ENCODE measurements around the gene CFDP1.
"Not testable (repeated sequence)": the region's sequence is repeated elsewhere in the genome, so short reads cannot be mapped to it uniquely, and the experiment has no call there.

Gene CFDP1

GRCh38 chr16:75457485-75458021 is 24.2 kb upstream of the CFDP1 start:
- TF ChIP-seq CTCF (conservative IDR thresholded peaks at IDR 0.05; ENCODE audit: low read length) (no peak), EZH2phosphoT487 (IDR thresholded peaks at IDR 0.05; ENCODE audit: borderline replicate concordance) (no peak)
- H3K9me3 ChIP-seq (ENCODE audit: insufficient read depth, low read depth, low read length) = no peaks in the 10 kb centered on the region
- H3K9ac ChIP-seq (ENCODE audit: low read depth, low read length, poor library complexity, severe bottlenecking) = no peak overlapping the region
- H3K79me2 ChIP-seq (ENCODE audit: insufficient read depth, low read length) = peaks cover 93% of the 10 kb centered on the region
- no peak overlapping the region for H3K4me3 ChIP-seq (ENCODE audit: low read length, poor library complexity, severe bottlenecking)
- H3K9me2 ChIP-seq (replicated peaks; ENCODE audit: low read depth, low read length) = no peaks in the 10 kb centered on the region
- peaks cover 34% of the 10 kb centered on the region for H3K4me1 ChIP-seq (ENCODE audit: insufficient read depth, low read length, poor library complexity, severe bottlenecking)
- no peaks in the 10 kb centered on the region for H3K27me3 ChIP-seq (ENCODE audit: insufficient read depth, low read length, poor library complexity, severe bottlenecking)
- H3K4me2 ChIP-seq (ENCODE audit: low read depth, low read length, poor library complexity, severe bottlenecking) = no peak overlapping the region
- peaks cover 65% of the 10 kb centered on the region for H4K20me1 ChIP-seq (ENCODE audit: insufficient read depth, low read length, poor library complexity, severe bottlenecking)
- no peaks in the 10 kb centered on the region for H3F3A ChIP-seq (ENCODE audit: low read depth)
- H2AFZ ChIP-seq (ENCODE audit: low read length) = no peak overlapping the region
- no peaks in the 10 kb centered on the region for H3K36me3 ChIP-seq (ENCODE audit: insufficient read depth, low read length)

DNA sequence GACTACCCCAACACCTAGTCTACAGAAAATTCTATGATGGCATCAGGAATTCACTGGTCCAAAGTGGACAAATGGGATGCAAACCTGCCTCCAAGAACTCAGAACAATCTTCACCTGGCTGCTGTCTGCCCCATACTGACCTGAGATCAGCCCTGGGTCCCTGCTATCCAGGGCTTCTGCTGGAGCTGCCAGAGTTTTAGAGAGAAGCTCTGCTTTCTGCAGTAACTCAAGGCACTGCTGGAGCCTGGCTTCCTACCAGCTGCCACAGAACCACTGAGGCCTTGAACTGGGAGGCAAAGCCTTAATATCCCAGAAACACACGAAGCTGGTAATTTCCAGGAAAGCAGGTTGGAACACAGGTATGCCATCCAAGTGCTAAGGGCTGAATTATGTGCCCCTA is 23.7 kb upstream of the CFDP1 start:
- peaks cover 30% of the 10 kb centered on the region for H3K4me1 ChIP-seq (ENCODE audit: insufficient read depth, low read length, poor library complexity, severe bottlenecking)
- H3K9ac ChIP-seq (ENCODE audit: low read depth, low read length, poor library complexity, severe bottlenecking) = no peak overlapping the region
- H4K20me1 ChIP-seq (ENCODE audit: insufficient read depth, low read length, poor library complexity, severe bottlenecking) = peaks cover 60% of the 10 kb centered on the region
- H3K4me3 ChIP-seq (ENCODE audit: low read length, poor library complexity, severe bottlenecking) = no peak overlapping the region
- H3K79me2 ChIP-seq (ENCODE audit: insufficient read depth, low read length) = peaks cover 92% of the 10 kb centered on the region
- no peaks in the 10 kb centered on the region for H3K9me2 ChIP-seq (replicated peaks; ENCODE audit: low read depth, low read length)
- no peaks in the 10 kb centered on the region for H3K9me3 ChIP-seq (ENCODE audit: insufficient read depth, low read depth, low read length)
- H3F3A ChIP-seq (ENCODE audit: low read depth) = no peaks in the 10 kb centered on the region
- no peak overlapping the region for H2AFZ ChIP-seq (ENCODE audit: low read length)
- H3K36me3 ChIP-seq (ENCODE audit: insufficient read depth, low read length) = no peaks in the 10 kb centered on the region
- TF ChIP-seq EZH2phosphoT487 (IDR thresholded peaks at IDR 0.05; ENCODE audit: borderline replicate concordance) (no peak), CTCF (conservative IDR thresholded peaks at IDR 0.05; ENCODE audit: low read length) (no peak)
- H3K4me2 ChIP-seq (ENCODE audit: low read depth, low read length, poor library complexity, severe bottlenecking) = no peak overlapping the region
- H3K27me3 ChIP-seq (ENCODE audit: insufficient read depth, low read length, poor library complexity, severe bottlenecking) = no peaks in the 10 kb centered on the region

DNA sequence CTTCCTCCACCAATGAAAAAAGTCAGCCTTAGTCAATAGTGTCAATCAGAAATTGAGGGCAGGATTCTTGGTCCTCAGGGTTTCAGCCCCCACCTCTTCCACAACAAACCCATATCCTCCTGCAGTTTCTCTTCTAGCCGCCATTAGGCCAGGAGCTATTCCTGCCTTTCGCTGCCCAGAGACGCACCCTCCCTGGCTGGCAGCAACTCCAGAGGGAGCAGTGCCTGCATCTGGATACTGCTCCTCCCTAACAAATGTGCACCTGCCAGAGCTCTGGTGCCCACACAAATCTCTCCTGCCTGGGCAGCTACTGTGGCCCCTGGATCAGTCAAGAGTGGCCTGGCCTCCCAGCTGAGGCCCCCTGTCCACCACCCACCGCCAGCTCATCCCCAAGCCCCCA is 23.2 kb upstream of the CFDP1 start:
- H3K9me2 ChIP-seq (replicated peaks; ENCODE audit: low read depth, low read length); H3K4me3 ChIP-seq (ENCODE audit: low read length, poor library complexity, severe bottlenecking); H3K9ac ChIP-seq (ENCODE audit: low read depth, low read length, poor library complexity, severe bottlenecking); H3K4me2 ChIP-seq (ENCODE audit: low read depth, low read length, poor library complexity, severe bottlenecking); H3K27me3 ChIP-seq (ENCODE audit: insufficient read depth, low read length, poor library complexity, severe bottlenecking); H3F3A ChIP-seq (ENCODE audit: low read depth); H3K36me3 ChIP-seq (ENCODE audit: insufficient read depth, low read length); H3K9me3 ChIP-seq (ENCODE audit: insufficient read depth, low read depth, low read length); H2AFZ ChIP-seq (ENCODE audit: low read length): not testable (repeated sequence)
- H4K20me1 ChIP-seq (ENCODE audit: insufficient read depth, low read length, poor library complexity, severe bottlenecking) = peaks cover 55% of the 10 kb centered on the region
- H3K79me2 ChIP-seq (ENCODE audit: insufficient read depth, low read length) = peaks cover 90% of the 10 kb centered on the region
- H3K4me1 ChIP-seq (ENCODE audit: insufficient read depth, low read length, poor library complexity, severe bottlenecking) = peaks cover 26% of the 10 kb centered on the region

- Histone ChIP-seq H4K20me1 (ENCODE audit: insufficient read depth, low read length, poor library complexity, severe bottlenecking) (peaks cover 48% of the 10 kb centered on the region), H3K79me2 (ENCODE audit: insufficient read depth, low read length) (peaks cover 89% of the 10 kb centered on the region), H3K4me2 (ENCODE audit: low read depth, low read length, poor library complexity, severe bottlenecking) (no peak overlapping the region), H3K9me3 (ENCODE audit: insufficient read depth, low read depth, low read length) (no peaks in the 10 kb centered on the region), H3K36me3 (ENCODE audit: insufficient read depth, low read length) (peaks cover 10% of the 10 kb centered on the region; the same call in 1 of the 2 replicates), H3K4me1 (ENCODE audit: insufficient read depth, low read length, poor library complexity, severe bottlenecking) (peaks cover 19% of the 10 kb centered on the region), H3K9ac (ENCODE audit: low read depth, low read length, poor library complexity, severe bottlenecking) (no peak overlapping the region), H2AFZ (ENCODE audit: low read length) (no peak overlapping the region), H3K27me3 (ENCODE audit: insufficient read depth, low read length, poor library complexity, severe bottlenecking) (no peaks in the 10 kb centered on the region), H3K9me2 (replicated peaks; ENCODE audit: low read depth, low read length) (no peaks in the 10 kb centered on the region), H3F3A (ENCODE audit: low read depth) (no peaks in the 10 kb centered on the region), H3K4me3 (ENCODE audit: low read length, poor library complexity, severe bottlenecking) (no peak overlapping the region)
- TF ChIP-seq CTCF (conservative IDR thresholded peaks at IDR 0.05; ENCODE audit: low read length) = no peak
- TF ChIP-seq EZH2phosphoT487 (IDR thresholded peaks at IDR 0.05; ENCODE audit: borderline replicate concordance) = no peak
Observed at GRCh38 chr16:75455677-75456076, 22.4 kb upstream of the CFDP1 start.

Measured in Loucy (cell line).